Left renal pelvis (tissue), 4 donors: ENCODE measurements around the gene COP1. TPM values are rescaled to one million over a fixed set of nuclear protein-coding genes. Genes with fewer than 3 reads are reported as not detected.
A peak's percentile ranks its signal among the peaks of the same experiment; 100 is the strongest.
"Not testable (repeated sequence)": the region's sequence is repeated elsewhere in the genome, so short reads cannot be mapped to it uniquely, and the experiment has no call there.

Experiments
- DNase-seq, 4 donors: peaks; one replicate each; pipeline ENCODE4 v3.0.0-alpha.2; 2013; ENCODE audit warnings: low read depth in 4 of 4, low spot score in 3 of 4
- polyA plus RNA-seq, 4 donors: library from polyadenylated mRNA; unstranded; fragments of 120-200 nt; gene quantifications; one replicate each; pipeline ENCODE4 v1.2.1, GENCODE V29; 2013; ENCODE audit not compliant: insufficient read length in 4 of 4

COP1 gene
- polyA plus RNA-seq, 4 donors = 53.1 to 69.0 (median 59.4) TPM

GRCh38 chr1:176141449-176141848, 65.6 kb downstream of the COP1 start:
- DNase-seq = no peak

GRCh38 chr1:176136891-176137290, 70.2 kb downstream of the COP1 start:
- no peak for DNase-seq

GRCh38 chr1:176134666-176135065, 72.4 kb downstream of the COP1 start:
- no peak for DNase-seq

- no peak for DNase-seq
Measured at GRCh38 chr1:176122282-176122681, 84.8 kb downstream of the COP1 start.

- DNase-seq = no peak
Measured at GRCh38 chr1:176119549-176119948, 87.5 kb downstream of the COP1 start.

DNA sequence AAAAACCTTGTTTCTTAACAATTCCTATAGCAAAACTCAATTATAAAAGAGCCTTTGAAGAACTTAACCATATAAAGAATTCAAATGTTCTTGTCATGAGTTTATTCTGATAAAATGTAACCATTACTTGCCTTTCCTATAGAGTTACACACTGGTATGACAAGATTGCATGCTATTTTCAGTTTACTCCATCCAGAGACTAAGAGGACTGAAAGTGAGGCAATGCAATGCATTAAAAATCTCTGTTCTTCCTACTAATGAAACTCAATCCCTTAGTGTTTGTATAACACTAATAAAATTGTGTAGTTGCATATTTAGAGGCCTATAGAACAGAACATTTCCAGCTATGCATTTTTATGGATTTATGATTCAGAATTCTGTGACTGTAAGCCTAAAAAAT, 88.1 kb downstream of the COP1 start:
- DNase-seq = no peak

DNA sequence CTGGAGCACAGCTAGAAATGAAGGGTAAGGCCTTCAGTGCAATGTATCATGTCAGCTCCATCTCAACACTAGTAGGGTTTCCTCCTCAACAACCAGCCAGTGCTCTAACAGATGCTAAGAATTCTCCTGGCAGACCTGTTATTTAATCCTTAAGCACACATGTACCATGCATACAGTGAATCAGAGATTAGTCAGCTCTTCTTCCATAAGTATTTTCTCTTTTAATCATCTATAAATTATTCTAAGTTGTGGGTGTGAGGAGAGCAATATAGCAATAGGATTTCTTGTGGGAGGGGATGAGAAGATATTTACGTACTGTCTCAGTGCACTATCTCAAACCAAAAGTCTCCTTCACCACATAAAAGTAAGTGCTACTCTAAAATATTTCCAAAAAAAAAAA, 95.3 kb downstream of the COP1 start:
- no peak for DNase-seq

- DNase-seq = no peak
Measured at GRCh38 chr1:176110203-176110602, 96.9 kb downstream of the COP1 start.

DNA sequence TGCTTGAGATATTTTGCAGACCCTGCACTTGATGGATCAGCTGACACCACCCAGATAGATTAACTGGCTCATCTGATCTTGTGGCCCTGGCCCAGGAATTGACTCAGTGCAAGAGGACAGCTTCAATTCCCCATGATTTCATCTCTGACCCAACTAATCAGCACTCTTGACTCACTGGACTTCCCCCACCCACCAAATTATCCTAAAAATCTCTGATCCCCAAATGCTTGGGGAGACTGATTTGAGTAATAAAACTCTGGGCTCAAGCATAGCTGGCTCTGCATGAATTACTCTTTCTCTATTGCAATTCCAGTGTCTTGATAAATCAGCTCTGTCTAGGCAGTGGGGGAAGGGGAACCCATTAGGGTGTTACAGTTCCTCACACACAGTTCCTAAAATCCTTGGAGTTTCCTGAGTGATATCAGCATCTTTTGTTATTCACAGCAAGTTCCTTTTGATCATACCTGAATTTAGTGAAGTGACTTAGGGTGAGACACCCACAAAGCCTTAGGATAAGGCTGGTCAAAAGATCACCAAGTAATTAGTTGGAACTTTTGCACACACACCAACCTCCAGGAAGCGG, 104.2 kb downstream of the COP1 start:
- no peak for DNase-seq

- no peak for DNase-seq
Measured at GRCh38 chr1:176101951-176102642, 105.0 kb downstream of the COP1 start.

DNA sequence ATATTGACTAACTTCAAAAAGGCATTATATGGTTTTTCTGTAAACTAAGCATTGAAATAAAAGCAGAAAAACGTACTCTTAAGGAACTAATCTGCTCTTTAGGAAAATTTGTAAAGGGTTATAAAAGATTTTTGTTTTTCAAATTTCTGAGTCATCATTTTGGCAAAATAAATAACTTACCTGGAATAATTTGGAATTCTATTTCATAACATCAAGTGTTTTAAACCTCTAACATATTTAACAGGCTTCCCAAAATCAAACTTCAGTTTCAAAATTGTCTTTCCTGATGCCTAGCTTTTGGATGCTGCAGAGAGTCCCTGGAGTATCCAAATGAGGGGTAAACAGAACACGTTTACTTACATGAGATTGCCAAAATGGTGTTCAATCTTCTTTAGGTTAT, 108.5 kb downstream of the COP1 start:
- no peak for DNase-seq

- DNase-seq = no peak
Measured at GRCh38 chr1:176096015-176096414, 111.1 kb downstream of the COP1 start.

DNA sequence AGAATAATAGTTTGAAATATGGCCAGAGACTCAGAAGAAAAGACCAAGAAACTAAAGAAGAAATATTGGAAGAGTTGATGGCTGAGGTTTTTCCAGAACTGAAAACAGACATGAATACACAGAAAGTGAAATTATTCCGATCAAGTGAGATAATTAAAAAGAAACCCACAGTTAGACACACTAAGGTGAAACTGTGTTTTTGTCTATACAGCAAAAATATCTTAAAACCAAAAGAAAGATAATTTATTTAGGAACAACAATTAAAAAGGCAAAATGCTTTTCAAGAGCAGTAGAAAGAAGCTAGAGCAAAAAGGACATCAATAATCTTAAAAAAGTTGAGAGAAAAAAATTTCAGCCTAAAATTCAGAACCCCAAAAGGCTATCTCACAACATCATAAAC, 116.3 kb downstream of the COP1 start:
- no peak for DNase-seq

GRCh38 chr1:176087746-176088145, 119.3 kb downstream of the COP1 start:
- DNase-seq = not testable (repeated sequence)

GRCh38 chr1:176073524-176074157, 133.4 kb downstream of the COP1 start:
- DNase-seq = peak; percentile 41 to 61 (median 50)

DNA sequence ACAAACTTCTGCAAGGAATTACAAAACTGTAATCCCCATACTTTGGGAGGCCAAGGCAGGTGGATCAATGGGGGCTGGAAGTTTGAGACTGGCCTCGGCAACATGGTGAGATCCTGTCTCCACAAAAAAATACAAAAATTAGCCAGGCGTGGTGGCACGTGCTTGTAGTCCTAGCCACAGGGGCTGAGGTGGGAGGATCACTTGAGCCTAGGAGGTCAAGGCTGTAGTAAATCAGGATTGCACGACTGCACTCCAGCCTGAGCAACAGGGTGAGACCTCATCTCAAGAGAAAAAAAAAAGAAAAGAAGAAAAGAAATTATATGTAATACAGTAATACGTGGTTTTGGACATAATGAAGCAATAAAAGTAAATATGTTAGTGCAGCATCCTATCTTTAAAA, 138.2 kb downstream of the COP1 start:
- peak in 1 of 4 donors; percentile 15 for DNase-seq

- no peak for DNase-seq
Measured at GRCh38 chr1:176068256-176068655, 138.8 kb downstream of the COP1 start.

DNA sequence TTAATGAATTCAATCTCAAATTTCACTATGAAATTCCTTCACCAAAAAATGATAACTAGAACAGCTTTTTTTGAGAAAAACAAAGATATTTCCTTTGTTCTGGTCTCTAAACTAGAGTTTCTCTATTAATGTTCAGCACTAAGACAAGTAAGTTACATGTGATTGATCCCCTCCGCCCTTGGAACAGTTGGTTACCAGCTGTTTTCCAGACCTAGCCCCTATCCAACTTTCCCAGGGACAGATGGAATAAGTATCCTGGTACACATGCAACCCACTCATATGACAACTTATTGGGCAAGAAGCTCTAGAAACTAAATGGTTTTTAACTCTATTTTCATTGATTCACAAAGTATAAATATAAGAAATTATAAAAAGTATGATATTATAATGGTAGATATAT, 140.4 kb downstream of the COP1 start:
- no peak for DNase-seq

DNA sequence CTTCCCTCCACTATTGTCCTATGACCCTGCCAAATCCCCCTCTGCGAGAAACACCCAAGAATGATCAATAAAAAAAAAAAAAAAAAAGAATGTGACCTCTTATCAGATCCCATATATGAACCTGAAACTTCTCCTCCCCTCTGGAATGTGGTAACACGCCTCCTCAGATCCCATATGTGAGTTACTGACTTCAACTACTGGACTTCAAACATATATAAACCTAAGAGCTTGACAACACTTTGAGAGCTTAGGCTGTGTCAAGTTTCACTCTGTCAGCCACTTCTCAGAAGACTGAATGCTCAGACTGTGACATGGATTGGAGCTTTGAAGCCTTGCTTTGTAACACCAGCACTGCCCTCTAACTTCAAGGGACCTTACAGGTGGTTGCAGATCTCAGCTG, 148.4 kb downstream of the COP1 start:
- peak in 3 of 4 donors; percentile 25 to 59 (median 29) for DNase-seq

DNA sequence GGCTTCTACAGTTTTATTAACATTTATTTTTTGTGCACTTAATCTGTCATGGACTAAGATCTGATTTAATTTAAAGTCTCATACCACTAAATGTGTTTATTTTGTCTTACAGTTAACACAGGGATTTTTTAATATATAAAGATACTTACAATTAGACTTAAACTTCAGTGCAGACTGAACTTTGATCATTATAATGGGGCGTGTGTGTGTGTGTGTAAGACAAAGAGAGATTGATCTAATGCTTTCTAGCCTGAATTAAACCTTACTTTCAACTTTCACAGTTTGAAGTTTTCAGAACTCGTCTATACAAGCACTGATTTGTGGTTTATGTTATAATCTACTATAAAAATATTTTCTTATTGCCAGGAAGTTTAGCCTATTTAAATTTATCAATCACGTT, 150.8 kb downstream of the COP1 start:
- no peak for DNase-seq

DNA sequence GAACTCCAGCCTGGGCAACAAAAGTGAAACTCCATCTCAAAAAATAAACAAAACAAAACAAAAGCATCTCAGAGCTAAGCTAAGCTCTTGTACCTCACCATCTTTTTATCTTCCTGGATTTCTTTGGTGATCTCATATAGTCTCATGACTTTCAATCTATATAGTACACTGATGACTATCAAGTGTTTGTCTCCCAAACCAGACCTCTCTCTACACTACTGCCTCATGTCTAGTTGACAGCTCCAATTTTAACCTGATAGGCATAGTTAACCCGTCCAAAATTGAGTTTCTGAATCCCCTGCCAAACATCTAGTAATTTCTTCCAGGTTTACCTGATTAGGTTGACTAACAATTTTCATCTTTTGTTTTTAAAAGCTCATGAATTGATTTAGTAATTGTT, 151.7 kb downstream of the COP1 start:
- no peak for DNase-seq

DNA sequence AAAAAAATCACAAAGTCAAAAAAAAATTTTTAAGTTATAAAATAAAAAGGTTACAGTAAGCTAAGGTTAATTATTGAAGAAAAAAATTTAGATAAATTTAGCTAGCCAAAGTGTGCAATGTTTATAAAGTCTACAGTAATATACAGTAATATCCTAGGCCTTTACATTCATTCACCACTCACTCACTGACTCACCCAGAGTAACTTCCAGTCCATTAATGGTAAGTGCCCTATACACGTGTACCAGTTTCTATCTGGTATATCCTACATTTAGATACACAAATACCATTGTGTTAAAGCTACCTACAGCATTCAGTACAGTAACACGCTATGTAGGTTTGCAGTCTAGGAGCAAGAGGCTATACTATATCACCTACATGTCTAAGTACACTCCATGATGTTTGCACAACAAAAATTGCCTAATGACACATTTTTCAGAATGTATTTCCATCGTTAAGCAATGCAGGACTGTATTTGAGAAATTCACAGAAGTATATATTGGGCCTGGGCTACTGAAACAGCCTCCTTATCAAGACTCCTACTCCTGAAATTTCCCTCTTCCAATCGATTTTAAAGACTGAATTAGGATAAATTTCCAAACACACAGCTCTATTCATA, 155.1 kb downstream of the COP1 start:
- no peak for DNase-seq
